ENCODE measurements around the gene FILIP1.

FILIP1 gene

DNA sequence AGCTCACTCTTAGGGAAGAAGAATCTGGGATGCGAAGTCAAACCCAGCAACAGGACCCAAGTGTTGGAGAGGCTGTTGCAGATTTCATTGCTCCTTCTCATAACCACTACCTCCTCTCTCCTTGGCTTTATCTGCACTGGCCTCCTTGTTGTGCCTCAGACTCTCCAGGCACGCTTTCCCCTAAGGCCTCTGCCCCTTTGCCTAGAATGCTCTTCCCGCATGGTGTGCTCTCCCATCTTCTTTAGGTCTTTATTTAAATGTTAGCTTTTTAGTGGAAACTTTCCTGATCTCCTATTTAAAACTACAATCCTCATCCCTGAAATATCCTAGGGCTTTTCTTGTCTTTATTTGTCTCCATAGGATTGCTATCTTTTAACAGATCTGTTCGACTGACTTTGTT, 114.1 kb downstream of the FILIP1 start:
- no peak for DNase-seq (ENCODE audit: low read depth in 3 of 3)

DNA sequence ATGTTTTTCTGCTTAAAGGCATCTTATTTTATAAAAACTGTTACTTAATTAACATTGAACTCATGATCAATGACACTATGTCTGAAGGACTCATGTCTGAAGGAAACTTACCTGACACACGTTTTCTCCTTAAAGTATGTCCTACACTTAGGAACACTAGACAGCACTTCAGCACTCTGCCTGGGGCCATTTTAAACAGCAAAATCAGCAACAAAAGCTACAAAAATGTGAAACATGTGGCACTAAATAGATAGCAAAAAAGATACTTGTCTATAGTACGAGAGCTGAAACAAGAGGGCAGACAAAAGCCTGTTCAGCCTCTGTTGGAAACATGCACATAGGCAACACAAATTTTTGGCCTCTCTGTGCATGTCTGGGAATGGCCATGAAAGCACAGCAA, 115.5 kb downstream of the FILIP1 start:
- DNase-seq (ENCODE audit: low read depth in 3 of 3) = no peak

DNA sequence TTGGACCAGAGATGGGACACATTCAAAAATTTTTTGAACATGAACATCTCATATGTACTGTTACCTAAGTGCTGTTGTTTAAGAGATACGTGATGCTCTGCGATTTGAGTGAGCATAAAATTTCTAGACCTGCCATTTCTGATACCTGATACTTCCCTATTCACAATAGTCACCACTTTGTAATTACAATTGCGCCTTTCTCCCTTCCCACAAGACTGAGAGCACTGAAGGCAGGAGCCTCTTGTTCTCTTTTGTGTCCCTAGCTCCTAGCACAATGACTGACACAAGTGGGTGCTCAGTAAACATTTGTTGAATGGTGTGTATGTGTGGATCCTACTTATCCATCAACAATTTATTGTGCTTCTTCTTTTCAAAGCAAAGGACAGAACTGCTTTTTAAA, 116.2 kb downstream of the FILIP1 start:
- no peak for DNase-seq (ENCODE audit: low read depth in 3 of 3)

DNA sequence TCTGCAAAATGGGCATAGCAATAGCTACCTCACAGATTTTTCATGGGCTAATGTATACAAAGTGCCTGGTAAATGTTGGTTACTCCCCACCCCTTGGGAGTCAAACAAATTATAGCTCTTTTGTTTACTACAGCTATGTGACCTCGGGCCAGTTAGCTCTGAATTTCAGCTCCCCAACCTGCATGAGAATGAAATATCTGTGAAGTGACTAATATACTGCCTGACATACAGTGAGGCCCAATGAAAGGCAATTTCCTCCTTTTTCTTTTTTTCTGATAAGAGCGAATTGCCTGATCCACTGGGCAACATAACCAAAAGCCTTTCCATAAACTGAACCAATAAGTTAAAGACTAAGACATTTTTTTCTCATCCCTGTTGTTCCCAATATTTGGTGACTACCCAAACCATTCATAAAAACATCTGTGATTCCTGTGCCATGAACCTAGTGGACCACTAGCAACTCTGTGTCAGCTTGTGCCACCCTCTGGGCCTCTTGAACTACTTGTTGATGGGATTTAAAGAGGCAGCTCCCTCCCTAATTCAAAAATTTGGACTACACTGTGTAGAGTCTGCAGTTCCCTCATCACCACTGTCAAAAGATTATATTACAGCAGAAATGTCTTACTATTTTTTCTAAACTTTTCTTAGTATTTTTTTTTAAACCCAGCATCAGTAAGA, 117.1 kb downstream of the FILIP1 start:
- DNase-seq (ENCODE audit: low read depth in 3 of 3) = no peak

DNA sequence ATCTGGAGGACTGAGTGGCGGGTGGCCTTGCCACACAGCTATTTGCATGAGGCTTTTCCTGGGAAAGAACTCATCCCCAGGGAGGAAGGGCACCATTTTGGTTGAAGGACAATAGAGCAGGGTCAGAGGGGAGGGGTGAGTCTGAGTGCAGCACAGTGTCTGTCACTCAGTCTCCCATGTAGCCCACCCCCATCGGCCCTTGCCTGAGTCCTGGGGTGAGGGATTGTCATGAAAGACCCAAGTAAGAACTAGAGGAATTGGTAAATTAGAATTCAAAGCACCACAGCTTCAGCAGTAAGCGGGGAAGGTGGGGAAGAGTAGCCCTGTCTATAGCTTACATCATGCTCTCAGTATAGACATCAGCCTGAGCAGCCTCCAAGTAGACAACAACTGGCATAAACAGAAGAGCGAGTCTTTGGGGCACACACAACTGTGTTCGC, 118.6 kb downstream of the FILIP1 start:
- no peak for DNase-seq (ENCODE audit: low read depth in 3 of 3)

DNA sequence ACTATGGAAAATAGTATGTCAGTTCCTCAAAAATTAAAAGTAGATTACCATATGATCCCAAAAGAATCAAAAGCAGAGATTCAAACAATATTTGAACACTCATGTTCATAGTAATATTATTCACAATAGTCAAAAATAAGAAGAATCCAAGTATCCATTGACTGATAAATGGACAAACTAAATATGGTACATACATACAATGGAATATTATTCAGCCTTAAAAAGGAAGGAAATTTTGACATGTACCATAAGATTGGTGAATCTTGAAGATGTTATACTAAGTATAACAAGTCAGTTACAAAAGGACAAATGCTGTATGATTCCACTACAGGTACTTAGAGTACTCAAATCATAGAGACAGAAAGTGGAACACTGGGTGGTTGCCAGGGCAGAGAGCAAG, 120.7 kb downstream of the FILIP1 start:
- no peak for DNase-seq (ENCODE audit: low read depth in 3 of 3)

DNA sequence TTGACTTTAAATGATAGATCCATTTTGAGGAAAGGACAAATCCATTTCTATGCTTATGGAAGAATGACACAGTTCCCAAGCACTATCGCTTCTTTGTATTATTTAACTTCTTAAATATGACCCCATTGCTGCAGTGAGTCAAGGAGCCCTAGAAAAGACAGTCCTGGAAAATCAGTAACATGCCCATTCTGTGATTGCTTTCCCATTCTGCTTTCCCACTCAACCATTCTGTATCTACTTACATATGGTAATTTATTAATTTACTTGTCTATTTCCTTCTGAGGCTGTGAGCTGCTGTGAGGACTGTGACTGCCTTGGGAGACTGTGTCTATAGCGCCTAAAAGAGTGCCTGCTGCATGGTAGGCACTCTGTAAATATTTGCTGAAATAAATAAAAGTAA, 123.6 kb downstream of the FILIP1 start:
- DNase-seq (ENCODE audit: low read depth in 3 of 3) = no peak

DNA sequence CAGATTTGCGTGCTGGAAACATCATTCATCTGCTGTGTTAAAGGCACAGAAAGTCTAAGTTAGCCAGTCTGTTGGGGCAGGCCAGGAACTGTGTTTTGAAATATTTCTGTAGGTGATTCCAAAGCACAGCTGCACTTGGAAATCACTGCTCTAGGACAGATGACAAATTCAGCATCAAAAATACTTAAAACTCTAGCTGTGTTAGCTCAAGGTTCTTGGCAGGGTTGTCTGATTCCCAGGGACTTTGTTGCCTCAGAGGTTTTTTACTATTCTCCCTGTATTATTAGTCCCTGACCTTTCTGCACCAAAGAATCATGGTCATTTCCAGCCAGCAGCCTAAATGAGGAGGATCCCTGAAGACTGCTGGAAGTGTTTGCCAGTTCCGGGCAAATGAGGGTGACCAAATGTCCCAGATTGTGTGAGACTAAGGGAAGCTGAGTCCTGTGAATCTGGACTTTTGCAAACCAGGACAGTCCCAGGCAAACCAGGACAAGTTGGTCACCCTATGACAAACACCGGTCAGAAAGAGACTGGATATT, 124.7 kb downstream of the FILIP1 start:
- no peak for DNase-seq (ENCODE audit: low read depth in 3 of 3)

DNA sequence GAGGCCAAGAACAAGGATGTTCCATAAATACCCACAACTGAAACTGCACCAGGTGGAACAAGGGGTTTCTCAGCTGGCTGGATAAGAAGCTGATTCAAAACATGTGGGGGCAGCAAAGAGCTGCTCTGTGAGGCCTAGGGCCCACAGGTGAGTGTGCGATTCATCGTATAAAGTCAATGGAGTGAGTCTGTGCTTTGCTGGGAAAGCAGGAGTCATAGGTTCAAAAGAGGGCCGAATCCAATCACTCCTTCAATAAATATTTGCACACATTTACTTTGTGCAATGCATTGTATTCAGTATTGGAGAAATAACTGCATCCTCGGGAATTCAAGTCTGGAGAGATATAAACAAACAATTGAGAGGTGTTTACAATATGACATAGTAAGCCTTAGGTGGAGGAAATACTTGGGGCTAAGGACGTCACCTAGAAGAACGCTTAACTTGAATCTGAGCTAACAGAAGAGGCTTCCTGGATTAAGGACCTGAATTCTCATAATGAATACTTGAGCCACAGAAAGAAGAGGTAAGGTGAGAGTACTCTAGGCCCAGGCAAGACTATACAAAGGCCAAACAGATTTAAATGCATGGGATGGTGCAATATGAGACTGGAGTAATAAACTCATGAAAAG, 125.3 kb downstream of the FILIP1 start:
- no peak for DNase-seq (ENCODE audit: low read depth in 3 of 3)

DNA sequence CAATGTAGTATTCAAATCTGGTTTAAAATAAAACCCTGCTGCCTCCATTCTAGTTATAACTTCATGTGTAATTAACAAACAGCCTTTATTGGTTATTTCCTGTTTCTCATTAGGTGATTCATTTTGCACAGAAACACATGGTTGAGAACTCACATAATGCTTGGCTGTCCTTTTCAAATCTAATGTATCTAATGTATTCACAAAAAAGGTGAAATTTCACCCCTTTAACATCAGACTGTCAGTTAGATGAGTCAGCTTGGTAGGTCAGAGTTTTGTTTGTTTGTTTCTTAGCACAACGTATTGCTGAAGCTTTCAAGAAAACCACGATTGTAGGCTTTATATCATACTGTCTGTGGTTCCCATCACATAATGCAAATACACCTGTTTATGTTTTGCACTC, 130.3 kb downstream of the FILIP1 start:
- DNase-seq (ENCODE audit: low read depth in 3 of 3) = no peak

DNA sequence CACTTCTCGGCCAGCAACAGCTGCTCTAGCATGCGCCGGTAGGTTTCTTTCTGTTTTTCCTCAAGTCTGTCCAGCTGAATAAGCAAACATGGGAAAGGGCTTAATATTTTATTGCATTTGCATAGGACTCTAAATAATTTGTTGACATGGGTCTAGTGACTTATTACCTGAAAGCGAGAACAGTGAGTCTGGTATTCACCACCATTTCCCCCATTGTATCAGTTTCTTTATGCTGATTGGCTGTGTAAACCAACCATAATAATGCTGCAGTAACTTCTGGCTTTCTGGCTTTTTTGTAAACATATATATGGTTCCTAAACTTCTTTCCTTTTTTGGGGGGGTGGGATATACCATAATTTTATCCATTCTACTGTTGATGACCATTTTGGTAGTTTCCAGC, 140.0 kb downstream of the FILIP1 start:
- DNase-seq (ENCODE audit: low read depth in 3 of 3) = no peak

DNA sequence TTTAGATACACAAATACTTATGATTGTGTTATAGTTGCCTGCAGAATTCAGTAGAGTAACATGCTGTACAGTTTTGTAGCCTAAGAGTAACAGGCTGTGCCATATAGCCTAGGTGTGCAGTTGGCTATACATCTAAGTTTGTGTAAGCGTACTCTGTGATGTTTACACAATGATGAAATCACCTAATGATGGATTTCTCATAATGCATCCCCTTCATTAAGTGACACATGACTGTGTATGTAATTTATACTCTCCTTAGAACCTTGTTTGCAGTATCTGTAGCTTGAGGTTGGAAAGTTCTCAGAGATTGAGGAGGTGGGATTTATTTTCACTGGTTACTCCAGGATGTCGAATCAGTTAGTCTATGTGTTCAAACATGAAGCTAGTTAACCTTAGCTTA, 142.0 kb downstream of the FILIP1 start:
- no peak for DNase-seq (ENCODE audit: low read depth in 3 of 3)

DNA sequence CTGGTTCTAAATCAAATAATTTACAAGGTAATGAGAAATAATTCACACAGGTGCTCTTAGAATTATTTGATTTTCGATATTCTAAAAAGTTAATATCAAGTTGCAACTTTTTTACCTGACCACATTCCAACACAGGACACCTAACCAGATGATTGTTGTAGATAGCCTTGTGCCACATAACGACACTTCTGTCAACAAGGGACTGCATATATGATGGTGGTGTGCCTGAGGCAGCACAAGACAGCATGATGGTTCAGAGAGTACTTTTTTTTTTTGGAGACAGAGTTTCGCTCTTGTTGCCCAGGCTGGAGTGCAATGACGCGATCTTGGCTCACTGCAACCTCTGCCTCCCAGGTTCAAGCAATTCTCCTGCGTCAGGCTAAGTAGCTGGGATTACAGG, 142.8 kb downstream of the FILIP1 start:
- no peak for DNase-seq (ENCODE audit: low read depth in 3 of 3)

DNA sequence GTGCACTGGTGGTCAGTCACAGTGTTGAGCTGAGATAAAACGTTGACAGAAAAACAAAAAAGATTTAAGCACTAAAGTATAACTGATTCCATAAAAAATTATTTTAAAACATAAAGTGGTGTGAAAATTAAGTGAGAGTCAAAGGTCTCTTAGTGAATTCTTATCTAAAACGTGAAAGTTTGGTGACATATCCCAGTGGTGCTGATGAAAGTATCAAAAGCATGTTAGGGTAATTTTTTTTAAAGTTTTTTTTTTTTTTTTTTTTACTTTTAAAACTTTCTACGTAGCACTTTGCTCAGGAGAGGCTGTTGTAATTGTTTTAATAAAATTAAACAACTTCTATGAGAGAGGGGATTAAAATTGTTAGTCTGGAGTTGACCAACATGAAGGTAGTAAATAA, 143.4 kb downstream of the FILIP1 start:
- no peak for DNase-seq (ENCODE audit: low read depth in 3 of 3)

DNA sequence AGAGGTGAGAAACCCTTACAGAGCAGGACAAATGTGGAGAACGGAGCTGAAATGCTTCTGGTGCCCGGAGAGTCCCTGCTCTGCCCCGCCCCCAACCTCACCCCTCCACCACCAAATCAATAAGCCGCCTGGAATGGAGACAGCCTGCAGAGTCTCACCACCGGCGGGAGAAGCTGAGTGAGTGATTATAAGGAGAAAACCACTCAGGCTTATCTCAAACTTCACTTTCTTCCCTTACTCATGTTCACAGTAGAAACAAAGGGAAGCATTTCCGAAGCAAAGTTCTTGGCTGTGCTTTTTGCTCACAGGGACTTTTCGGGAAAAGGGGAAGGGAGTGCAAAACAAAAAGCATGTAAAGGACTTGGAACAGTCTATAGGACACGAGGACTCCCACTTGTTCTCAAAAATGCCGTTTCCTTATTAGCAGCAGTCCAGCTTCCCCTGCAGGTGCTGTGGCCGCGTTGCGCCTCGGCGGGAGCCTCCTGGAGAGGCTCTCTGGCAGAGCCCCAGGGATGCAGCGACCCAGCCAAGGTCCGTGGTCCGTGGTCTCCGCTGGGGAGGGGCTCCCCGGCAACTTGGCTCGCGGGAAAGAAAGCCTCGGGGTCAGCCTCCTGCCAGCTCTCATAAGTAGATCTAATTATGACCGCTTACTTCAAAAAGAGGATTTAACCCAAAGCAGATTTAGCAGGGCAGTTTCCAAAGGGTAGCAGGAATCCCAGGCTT, 144.2 kb downstream of the FILIP1 start:
- DNase-seq (ENCODE audit: low read depth in 3 of 3) = no peak

DNA sequence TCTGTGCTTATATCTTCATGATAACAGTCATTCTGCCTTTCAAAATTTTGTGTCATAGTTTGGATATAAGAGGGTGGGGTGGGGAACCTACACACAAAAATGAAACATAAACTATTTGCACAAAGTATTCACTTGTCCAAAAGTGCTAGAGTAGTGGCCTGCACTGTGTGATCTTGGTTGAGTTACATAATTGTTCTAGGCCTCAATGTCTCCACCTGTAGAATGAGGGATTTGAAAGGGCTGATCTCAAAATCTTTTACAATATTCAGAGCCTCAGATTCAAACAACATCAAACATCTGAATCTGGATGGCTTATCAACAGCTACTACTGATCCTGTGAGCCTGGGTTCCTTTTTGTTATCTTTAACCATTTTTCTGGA, 144.7 kb downstream of the FILIP1 start:
- no peak for DNase-seq (ENCODE audit: low read depth in 3 of 3)

DNA sequence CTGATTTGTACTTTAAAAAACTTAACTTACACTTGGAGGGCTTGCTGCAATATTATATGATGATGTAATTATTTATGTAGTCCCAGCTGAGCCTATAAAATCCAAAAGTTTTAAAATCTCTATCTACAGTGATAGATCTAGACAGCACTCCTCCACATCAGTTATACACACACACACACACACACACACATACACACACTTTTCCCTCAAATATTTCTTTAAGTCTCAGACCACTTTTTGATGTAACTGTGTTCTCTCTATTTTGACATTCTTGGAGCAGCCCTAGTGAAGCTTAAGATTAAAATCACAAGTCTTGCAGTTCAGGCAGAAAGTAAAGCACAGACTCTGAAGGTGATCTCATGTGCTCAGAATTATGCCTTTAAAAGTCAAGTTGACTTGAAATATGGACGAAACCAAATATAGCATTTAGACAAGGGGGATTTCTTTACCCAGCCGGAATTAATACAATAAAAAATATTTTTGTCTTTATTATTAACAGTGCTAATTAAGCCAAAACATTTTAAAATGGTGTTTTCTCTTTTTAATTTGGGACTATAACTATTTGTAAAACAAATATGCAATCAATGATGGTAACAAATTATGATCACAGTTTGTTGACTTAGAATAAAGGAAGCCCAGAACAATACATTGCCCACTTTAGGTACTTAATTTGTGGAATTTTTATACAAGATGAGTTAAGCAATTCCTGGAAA, 145.5 kb downstream of the FILIP1 start:
- DNase-seq (ENCODE audit: low read depth in 3 of 3) = no peak

DNA sequence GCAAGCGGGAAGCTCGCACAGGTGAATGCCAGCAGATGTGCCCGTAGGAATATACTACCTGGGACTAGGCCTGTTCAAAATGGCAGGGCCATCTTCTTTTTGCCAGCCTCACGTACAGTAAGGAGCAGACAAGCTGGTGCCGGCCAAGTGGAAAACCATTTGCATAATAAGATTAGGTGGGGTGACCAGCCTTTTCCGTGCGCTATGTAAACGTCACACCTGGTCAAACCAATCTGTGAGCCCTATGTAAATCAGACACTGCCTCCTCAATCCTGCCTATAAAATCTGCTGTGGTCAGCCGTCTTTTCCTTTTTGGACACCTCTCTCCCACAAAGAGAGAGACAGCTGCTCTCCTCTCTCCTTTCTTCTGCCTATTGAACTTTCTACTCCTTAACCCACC, 148.2 kb downstream of the FILIP1 start:
- no peak for DNase-seq (ENCODE audit: low read depth in 3 of 3)

DNA sequence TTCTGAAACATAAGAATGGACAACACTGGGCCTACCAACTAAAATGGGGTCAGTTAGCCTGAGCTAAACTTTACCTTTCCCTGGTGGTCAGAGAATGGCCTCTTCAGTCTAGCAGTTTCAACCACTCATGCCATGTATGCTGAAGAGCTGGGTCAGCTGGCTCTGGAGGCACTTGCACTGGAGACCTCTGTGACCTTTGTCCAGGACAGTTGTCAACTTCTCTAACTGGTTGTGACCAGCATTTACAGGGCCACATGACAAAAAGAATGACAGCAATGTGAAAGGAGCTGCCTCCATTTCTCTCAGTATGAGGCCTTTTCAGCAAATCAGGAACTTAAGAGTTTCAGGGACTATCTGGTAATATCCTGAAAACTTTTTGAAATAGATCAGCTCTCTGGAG, 149.1 kb downstream of the FILIP1 start:
- no peak for DNase-seq (ENCODE audit: low read depth in 3 of 3)

DNA sequence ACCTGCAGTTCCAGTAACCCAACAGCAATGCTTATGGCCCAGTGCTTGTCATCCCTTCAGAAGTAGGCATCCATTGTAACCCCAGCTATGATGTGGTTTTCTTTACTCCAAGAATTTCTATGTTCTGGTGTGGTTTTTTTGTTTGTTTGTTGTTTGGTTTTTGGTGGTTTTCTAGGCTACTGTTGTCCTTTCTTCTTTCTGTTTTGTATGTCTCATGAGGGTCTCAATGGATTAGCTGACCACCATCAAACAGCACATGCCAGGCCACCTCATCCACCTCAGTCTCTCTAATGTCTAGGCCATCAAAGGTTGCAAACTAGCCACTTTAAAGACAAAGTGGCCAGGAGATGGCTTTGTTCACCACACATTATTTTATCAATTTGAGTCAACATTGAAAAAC, 149.6 kb downstream of the FILIP1 start:
- no peak for DNase-seq (ENCODE audit: low read depth in 3 of 3)

DNA sequence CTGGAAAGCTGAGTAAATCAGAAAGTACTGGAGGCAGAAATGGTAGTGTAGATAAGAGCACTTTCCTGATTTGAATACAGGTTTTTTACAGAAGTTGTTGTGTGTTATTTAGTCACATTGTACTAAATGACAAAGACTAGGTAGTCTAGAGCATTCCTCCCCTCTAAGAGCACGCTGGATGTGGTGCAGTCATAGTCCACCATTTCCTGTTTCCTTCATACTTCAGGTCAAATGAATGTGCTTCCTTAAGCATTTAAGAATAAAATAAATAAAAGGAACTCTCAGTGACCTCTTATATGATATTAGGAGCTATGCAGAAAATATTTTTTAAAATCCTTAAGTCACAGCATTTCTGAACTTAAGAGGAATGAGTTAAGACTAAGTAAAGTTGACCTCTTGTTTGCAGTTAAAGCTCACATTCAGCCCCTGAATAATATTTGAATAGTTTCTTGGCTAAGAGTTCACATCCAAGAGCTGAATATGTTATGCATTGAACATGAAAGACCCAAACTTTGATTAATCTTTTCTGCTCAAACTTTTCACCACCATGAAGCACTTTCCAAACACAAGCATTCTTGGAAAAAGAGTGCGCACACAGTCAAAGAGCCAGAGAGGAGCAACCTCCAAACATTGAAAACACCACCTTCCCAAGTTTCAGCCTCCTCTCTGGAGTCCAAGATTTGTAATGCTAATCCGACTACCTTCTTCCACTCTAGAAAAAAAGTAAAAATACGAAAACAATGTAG, 155.6 kb downstream of the FILIP1 start:
- DNase-seq (ENCODE audit: low read depth in 3 of 3) = no peak

Measured in stimulated activated CD4-positive, alpha-beta T cell treated with anti-CD3 and anti-CD28 coated beads, TNF-alpha, amount 100 ng/mL, for 24 hours (primary cell).